GM23338 (cell line): ENCODE measurements around the gene ETHE1. TPM values are rescaled to one million over a fixed set of nuclear protein-coding genes. Genes with fewer than 3 reads are reported as not detected.

ENCODE experiments used
- ATAC-seq: fragments of 200-7000 bp; cut with Tn5 transposase; 3 replicates; pipeline ENCODE4 v1.9.1; 2020
- DNase-seq: peaks from one replicate; pipeline ENCODE4 v3.0.0-alpha.2; 2015; ENCODE audit warnings: low spot score
- H2AFZ ChIP-seq: fragments of 200-600 bp; sonication (generic); 2 replicates; pipeline ENCODE4 v1.8.0; 2016; ENCODE audit warnings: antibody characterized with exemption, mild to moderate bottlenecking, moderate library complexity
- H3F3A ChIP-seq: fragments of 200-600 bp; sonication (generic); replicated peaks from 2 replicates; pipeline ENCODE4 v1.8.0; 2017; ENCODE audit warnings: antibody characterized with exemption, mixed run types, low read depth
- H3K27ac ChIP-seq: fragments of 200-600 bp; sonication (generic); 2 replicates; pipeline ENCODE4 v1.6.1; 2016; ENCODE audit warnings: low read depth
- H3K27me3 ChIP-seq: fragments of 200-600 bp; sonication (generic); 2 replicates; pipeline ENCODE4 v1.8.0; 2016; ENCODE audit warnings: mild to moderate bottlenecking, mixed run types, moderate library complexity; ENCODE audit not compliant: insufficient read depth
- H3K36me3 ChIP-seq: fragments of 200-600 bp; sonication (generic); 2 replicates; pipeline ENCODE4 v1.8.0; 2016; ENCODE audit warnings: mild to moderate bottlenecking; ENCODE audit not compliant: insufficient read depth
- H3K4me1 ChIP-seq: fragments of 200-600 bp; sonication (generic); 2 replicates; pipeline ENCODE4 v1.8.0; 2016; ENCODE audit warnings: mild to moderate bottlenecking, moderate library complexity; ENCODE audit not compliant: insufficient read depth
- H3K4me2 ChIP-seq: fragments of 200-600 bp; sonication (generic); 2 replicates; pipeline ENCODE4 v1.7.1; 2017; ENCODE audit warnings: mixed run types
- H3K4me3 ChIP-seq: fragments of 200-600 bp; sonication (generic); 2 replicates; pipeline ENCODE4 v1.6.1; 2016; ENCODE audit warnings: mixed run types
- H3K79me2 ChIP-seq: fragments of 200-600 bp; sonication (generic); replicated peaks from 2 replicates; pipeline ENCODE4 v1.8.0; 2017; ENCODE audit warnings: mild to moderate bottlenecking; ENCODE audit not compliant: insufficient read depth
- H3K9me2 ChIP-seq: fragments of 200-600 bp; sonication (generic); 2 replicates; pipeline ENCODE4 v1.8.0; 2017; ENCODE audit not compliant: insufficient read depth
- H4K20me1 ChIP-seq: fragments of 200-600 bp; sonication (generic); replicated peaks from 2 replicates; pipeline ENCODE4 v1.8.0; 2017; ENCODE audit warnings: mild to moderate bottlenecking; ENCODE audit not compliant: insufficient read depth
- H3K27ac Mint-ChIP-seq: 2 replicates; pipeline ENCODE4 v1.8.0; 2020; ENCODE audit warnings: inconsistent platforms, mild to moderate bottlenecking, moderate library complexity, mixed read lengths
- H3K27me3 Mint-ChIP-seq: 3 replicates; pipeline ENCODE4 v1.8.0; 2022; ENCODE audit warnings: low read depth, mild to moderate bottlenecking, moderate library complexity, mixed read lengths, inconsistent platforms; ENCODE audit not compliant: insufficient read depth, poor library complexity
- H3K36me3 Mint-ChIP-seq: 3 replicates; pipeline ENCODE4 v1.8.0; 2021; ENCODE audit warnings: low read depth, mild to moderate bottlenecking, inconsistent platforms, moderate library complexity, mixed read lengths
- H3K4me1 Mint-ChIP-seq: 3 replicates; pipeline ENCODE4 v1.8.0; 2020; ENCODE audit warnings: mild to moderate bottlenecking, inconsistent platforms, mixed read lengths
- H3K4me3 Mint-ChIP-seq: 3 replicates; pipeline ENCODE4 v1.8.0; 2021; ENCODE audit warnings: moderate library complexity, mild to moderate bottlenecking, inconsistent platforms, mixed read lengths
- H3K9me3 Mint-ChIP-seq: 3 replicates; pipeline ENCODE4 v1.8.0; 2020; ENCODE audit warnings: moderate library complexity, mild to moderate bottlenecking, inconsistent platforms, mixed read lengths
- CREB1 ChIP-seq: fragments of 250-450 bp; sonication (Bioruptor Pico); IDR thresholded peaks from 2 replicates; pipeline ENCODE4 v1.5.0; 2020; ENCODE audit warnings: low read depth, mild to moderate bottlenecking, moderate library complexity
- EZH2 ChIP-seq: fragments of 200-600 bp; sonication (generic); IDR thresholded peaks from one replicate; pipeline ENCODE4 v1.8.0; 2017; ENCODE audit warnings: antibody characterized with exemption, mild to moderate bottlenecking, low read depth; ENCODE audit not compliant: unreplicated experiment
- EZH2phosphoT487 ChIP-seq: fragments of 200-600 bp; sonication (generic); IDR thresholded peaks from one replicate; pipeline ENCODE4 v1.8.1; 2018; ENCODE audit warnings: antibody characterized with exemption; ENCODE audit not compliant: unreplicated experiment
- JUNB ChIP-seq: IDR thresholded peaks from one replicate; pipeline ENCODE4 v1.6.1; 2016; ENCODE audit warnings: antibody characterized with exemption; ENCODE audit not compliant: unreplicated experiment
- NANOG ChIP-seq: IDR thresholded peaks from 2 replicates; pipeline ENCODE4 v1.6.1; 2016; ENCODE audit warnings: antibody characterized with exemption, borderline replicate concordance
- POLR2AphosphoS5 ChIP-seq: IDR thresholded peaks from 2 replicates; pipeline ENCODE4 v1.6.1; 2016; ENCODE audit warnings: antibody characterized with exemption, low read depth
- STAT1 ChIP-seq: IDR thresholded peaks from one replicate; pipeline ENCODE4 v1.6.1; 2016; ENCODE audit warnings: antibody characterized with exemption; ENCODE audit not compliant: unreplicated experiment
- polyA plus RNA-seq: library from polyadenylated mRNA; unstranded; fragments of >200 nt; fragmentation: Nextera tagmentation; extraction: Ambion mirVana; gene quantifications from 2 replicates; pipeline ENCODE4 v1.2.1, GENCODE V29; 2016
- total RNA-seq: library from RNA; depleted of rRNA; stranded (reverse); fragments of >200 nt; shearing (Covaris generic); gene quantifications from 2 replicates; pipeline ENCODE4 v1.2.3, GENCODE V29; 2014
- TF ChIP-seq, protein P1 (sequence below), 2 experiments: fragments of 200-600 bp in 1 of 2; sonication (generic) in 1 of 2; conservative IDR thresholded peaks; 2 replicates each; pipeline versions ENCODE4 v1.5.1 to v1.6.1; 2016 to 2017; ENCODE audit warnings: antibody characterized with exemption in 2 of 2, low read depth in 2 of 2, mild to moderate bottlenecking in 2 of 2, moderate library complexity in 1 of 2
- TF ChIP-seq, protein P2 (sequence below): fragments of 250-450 bp; sonication (Bioruptor Pico); IDR thresholded peaks from 2 replicates; pipeline ENCODE4 v1.5.0; 2020; ENCODE audit warnings: mild to moderate bottlenecking, moderate library complexity
- TF ChIP-seq, protein P3 (sequence below): IDR thresholded peaks from one replicate; pipeline ENCODE4 v1.6.1; 2018; ENCODE audit warnings: antibody characterized with exemption; ENCODE audit not compliant: unreplicated experiment
- TF ChIP-seq, protein P4 (sequence below): IDR thresholded peaks from 2 replicates; pipeline ENCODE4 v1.6.1; 2016; ENCODE audit warnings: antibody characterized with exemption

Gene ETHE1
- total and polyA plus RNA-seq, 2 experiments from 2014 or later, result 11.1 to 25.5 TPM

DNA sequence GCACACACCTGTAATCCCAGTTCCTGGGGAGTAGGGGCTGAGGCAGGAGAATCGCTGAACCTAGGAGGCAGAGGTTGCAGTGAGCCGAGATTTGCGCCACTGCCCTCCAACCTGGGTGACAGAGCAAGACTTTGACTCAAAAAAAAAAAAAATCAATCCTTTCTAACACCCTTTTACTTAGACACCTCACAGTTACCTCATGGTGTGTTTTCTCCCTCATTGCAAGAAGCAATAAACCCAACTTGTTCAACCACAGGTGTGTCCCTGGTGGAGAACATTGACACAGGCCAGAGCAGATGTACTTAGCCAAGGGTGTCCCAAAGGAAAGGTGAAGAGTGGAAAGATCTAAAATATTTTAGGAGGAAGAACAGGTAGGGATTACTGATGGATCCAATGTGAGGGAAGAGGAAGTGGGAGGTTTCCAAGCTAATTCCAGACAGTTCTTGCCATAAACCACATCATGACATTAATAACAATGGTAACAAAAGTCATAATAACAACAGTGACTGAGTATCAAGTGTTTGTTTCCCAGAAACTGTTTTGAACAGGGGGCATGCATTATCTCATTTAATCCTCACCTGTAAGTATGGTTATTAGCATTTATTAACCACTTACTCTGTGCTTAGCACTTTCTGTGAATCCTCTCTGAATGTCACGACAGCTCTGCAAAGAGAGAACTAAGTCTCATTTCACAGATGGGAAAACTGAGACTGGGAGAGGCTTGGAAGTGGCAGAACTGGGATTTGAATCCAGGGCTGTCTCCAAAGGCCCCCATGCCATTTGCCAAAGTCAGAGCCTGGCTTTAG is 58.4 kb downstream of the ETHE1 start (continued):
- TF ChIP-seq STAT1 (no peak), EZH2 (no peak), EZH2phosphoT487 (no peak), JUNB (no peak)
- TF ChIP-seq, protein P1, sequence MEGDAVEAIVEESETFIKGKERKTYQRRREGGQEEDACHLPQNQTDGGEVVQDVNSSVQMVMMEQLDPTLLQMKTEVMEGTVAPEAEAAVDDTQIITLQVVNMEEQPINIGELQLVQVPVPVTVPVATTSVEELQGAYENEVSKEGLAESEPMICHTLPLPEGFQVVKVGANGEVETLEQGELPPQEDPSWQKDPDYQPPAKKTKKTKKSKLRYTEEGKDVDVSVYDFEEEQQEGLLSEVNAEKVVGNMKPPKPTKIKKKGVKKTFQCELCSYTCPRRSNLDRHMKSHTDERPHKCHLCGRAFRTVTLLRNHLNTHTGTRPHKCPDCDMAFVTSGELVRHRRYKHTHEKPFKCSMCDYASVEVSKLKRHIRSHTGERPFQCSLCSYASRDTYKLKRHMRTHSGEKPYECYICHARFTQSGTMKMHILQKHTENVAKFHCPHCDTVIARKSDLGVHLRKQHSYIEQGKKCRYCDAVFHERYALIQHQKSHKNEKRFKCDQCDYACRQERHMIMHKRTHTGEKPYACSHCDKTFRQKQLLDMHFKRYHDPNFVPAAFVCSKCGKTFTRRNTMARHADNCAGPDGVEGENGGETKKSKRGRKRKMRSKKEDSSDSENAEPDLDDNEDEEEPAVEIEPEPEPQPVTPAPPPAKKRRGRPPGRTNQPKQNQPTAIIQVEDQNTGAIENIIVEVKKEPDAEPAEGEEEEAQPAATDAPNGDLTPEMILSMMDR (conservative IDR thresholded peaks at IDR 0.05; ENCODE audit: low read depth in 2 of 2), result no peak

DNA sequence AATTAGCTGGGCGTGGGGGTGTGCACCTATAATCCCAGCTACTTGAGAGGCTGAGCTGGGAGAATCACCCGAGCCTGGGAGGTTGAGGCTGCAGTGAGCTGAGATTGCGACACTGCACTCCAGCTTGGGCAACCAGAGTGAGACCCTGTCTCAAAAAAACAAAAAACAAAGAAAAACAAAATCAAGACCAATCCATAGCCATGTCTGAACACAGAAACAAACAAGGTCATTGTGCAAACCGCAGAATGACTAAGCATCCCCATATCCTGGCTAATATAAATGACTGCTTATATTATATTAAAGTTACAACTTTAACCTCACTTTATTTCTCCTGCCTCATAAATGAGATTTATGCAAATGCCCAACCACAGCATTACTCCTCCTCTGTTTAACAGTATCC is 59.3 kb downstream of the ETHE1 start:
- Mint-ChIP-seq H3K27me3 (peaks cover 18% of the 10 kb centered on the region), H3K27ac (no peak overlapping the region), H3K4me1 (peaks cover 3% of the 10 kb centered on the region; the same call in 2 of the 3 replicates), H3K36me3 (no peaks in the 10 kb centered on the region), H3K9me3 (no peaks in the 10 kb centered on the region), H3K4me3 (no peak overlapping the region)
- H4K20me1 ChIP-seq, result no peaks in the 10 kb centered on the region
- H3K79me2 ChIP-seq, result no peaks in the 10 kb centered on the region
- H3K4me3 ChIP-seq, result no peak overlapping the region
- H2AFZ ChIP-seq, result no peak overlapping the region
- ATAC-seq, result no peak
- no peak for DNase-seq
- H3K9me2 ChIP-seq, result no peaks in the 10 kb centered on the region
- no peaks in the 10 kb centered on the region for H3K36me3 ChIP-seq
- H3K27ac ChIP-seq, result no peak overlapping the region
- no peak overlapping the region for H3K4me2 ChIP-seq
- H3K4me1 ChIP-seq, result peaks cover 6% of the 10 kb centered on the region; the same call in 1 of the 2 replicates
- peaks cover 9% of the 10 kb centered on the region for H3F3A ChIP-seq
- H3K27me3 ChIP-seq, result peaks cover 20% of the 10 kb centered on the region
- TF ChIP-seq, protein P2, sequence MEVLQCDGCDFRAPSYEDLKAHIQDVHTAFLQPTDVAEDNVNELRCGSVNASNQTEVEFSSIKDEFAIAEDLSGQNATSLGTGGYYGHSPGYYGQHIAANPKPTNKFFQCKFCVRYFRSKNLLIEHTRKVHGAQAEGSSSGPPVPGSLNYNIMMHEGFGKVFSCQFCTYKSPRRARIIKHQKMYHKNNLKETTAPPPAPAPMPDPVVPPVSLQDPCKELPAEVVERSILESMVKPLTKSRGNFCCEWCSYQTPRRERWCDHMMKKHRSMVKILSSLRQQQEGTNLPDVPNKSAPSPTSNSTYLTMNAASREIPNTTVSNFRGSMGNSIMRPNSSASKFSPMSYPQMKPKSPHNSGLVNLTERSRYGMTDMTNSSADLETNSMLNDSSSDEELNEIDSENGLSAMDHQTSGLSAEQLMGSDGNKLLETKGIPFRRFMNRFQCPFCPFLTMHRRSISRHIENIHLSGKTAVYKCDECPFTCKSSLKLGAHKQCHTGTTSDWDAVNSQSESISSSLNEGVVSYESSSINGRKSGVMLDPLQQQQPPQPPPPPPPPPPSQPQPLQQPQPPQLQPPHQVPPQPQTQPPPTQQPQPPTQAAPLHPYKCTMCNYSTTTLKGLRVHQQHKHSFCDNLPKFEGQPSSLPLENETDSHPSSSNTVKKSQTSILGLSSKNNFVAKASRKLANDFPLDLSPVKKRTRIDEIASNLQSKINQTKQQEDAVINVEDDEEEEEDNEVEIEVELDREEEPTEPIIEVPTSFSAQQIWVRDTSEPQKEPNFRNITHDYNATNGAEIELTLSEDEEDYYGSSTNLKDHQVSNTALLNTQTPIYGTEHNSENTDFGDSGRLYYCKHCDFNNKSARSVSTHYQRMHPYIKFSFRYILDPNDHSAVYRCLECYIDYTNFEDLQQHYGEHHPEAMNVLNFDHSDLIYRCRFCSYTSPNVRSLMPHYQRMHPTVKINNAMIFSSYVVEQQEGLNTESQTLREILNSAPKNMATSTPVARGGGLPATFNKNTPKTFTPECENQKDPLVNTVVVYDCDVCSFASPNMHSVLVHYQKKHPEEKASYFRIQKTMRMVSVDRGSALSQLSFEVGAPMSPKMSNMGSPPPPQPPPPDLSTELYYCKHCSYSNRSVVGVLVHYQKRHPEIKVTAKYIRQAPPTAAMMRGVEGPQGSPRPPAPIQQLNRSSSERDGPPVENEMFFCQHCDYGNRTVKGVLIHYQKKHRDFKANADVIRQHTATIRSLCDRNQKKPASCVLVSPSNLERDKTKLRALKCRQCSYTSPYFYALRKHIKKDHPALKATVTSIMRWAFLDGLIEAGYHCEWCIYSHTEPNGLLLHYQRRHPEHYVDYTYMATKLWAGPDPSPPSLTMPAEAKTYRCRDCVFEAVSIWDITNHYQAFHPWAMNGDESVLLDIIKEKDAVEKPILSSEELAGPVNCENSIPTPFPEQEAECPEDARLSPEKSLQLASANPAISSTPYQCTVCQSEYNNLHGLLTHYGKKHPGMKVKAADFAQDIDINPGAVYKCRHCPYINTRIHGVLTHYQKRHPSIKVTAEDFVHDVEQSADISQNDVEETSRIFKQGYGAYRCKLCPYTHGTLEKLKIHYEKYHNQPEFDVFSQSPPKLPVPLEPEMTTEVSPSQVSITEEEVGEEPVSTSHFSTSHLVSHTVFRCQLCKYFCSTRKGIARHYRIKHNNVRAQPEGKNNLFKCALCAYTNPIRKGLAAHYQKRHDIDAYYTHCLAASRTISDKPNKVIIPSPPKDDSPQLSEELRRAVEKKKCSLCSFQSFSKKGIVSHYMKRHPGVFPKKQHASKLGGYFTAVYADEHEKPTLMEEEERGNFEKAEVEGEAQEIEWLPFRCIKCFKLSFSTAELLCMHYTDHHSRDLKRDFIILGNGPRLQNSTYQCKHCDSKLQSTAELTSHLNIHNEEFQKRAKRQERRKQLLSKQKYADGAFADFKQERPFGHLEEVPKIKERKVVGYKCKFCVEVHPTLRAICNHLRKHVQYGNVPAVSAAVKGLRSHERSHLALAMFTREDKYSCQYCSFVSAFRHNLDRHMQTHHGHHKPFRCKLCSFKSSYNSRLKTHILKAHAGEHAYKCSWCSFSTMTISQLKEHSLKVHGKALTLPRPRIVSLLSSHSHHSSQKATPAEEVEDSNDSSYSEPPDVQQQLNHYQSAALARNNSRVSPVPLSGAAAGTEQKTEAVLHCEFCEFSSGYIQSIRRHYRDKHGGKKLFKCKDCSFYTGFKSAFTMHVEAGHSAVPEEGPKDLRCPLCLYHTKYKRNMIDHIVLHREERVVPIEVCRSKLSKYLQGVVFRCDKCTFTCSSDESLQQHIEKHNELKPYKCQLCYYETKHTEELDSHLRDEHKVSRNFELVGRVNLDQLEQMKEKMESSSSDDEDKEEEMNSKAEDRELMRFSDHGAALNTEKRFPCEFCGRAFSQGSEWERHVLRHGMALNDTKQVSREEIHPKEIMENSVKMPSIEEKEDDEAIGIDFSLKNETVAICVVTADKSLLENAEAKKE, result no peak
- TF ChIP-seq POLR2AphosphoS5 (no peak), NANOG (no peak), EZH2phosphoT487 (no peak), STAT1 (no peak), JUNB (no peak), CREB1 (CRISPR knock-in tag) (no peak)
- TF ChIP-seq, protein P3, sequence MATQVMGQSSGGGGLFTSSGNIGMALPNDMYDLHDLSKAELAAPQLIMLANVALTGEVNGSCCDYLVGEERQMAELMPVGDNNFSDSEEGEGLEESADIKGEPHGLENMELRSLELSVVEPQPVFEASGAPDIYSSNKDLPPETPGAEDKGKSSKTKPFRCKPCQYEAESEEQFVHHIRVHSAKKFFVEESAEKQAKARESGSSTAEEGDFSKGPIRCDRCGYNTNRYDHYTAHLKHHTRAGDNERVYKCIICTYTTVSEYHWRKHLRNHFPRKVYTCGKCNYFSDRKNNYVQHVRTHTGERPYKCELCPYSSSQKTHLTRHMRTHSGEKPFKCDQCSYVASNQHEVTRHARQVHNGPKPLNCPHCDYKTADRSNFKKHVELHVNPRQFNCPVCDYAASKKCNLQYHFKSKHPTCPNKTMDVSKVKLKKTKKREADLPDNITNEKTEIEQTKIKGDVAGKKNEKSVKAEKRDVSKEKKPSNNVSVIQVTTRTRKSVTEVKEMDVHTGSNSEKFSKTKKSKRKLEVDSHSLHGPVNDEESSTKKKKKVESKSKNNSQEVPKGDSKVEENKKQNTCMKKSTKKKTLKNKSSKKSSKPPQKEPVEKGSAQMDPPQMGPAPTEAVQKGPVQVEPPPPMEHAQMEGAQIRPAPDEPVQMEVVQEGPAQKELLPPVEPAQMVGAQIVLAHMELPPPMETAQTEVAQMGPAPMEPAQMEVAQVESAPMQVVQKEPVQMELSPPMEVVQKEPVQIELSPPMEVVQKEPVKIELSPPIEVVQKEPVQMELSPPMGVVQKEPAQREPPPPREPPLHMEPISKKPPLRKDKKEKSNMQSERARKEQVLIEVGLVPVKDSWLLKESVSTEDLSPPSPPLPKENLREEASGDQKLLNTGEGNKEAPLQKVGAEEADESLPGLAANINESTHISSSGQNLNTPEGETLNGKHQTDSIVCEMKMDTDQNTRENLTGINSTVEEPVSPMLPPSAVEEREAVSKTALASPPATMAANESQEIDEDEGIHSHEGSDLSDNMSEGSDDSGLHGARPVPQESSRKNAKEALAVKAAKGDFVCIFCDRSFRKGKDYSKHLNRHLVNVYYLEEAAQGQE, result no peak
- TF ChIP-seq, protein P4, sequence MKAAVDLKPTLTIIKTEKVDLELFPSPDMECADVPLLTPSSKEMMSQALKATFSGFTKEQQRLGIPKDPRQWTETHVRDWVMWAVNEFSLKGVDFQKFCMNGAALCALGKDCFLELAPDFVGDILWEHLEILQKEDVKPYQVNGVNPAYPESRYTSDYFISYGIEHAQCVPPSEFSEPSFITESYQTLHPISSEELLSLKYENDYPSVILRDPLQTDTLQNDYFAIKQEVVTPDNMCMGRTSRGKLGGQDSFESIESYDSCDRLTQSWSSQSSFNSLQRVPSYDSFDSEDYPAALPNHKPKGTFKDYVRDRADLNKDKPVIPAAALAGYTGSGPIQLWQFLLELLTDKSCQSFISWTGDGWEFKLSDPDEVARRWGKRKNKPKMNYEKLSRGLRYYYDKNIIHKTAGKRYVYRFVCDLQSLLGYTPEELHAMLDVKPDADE, result no peak
